Transverse colon (tissue), 4 donors: ENCODE data around the gene FBN2. TPM values are rescaled to one million over a fixed set of nuclear protein-coding genes. Genes with fewer than 3 reads are reported as not detected.

Experiments
- DNase-seq: peaks from one replicate; pipeline ENCODE4 v3.0.0-alpha.2; 2019
- H3K27ac ChIP-seq, 4 donors: fragments of 200-600 bp; sonication (generic); 2 replicates each; pipeline ENCODE4 v1.5.1; 2016 to 2018; ENCODE audit warnings: inconsistent platforms in 4 of 4
- H3K27me3 ChIP-seq: fragments of 200-600 bp; sonication (generic); 2 replicates; pipeline ENCODE4 v1.5.1; 2017; ENCODE audit warnings: inconsistent platforms
- H3K36me3 ChIP-seq, 4 donors: fragments of 200-600 bp; sonication (generic); 2 replicates each; pipeline ENCODE4 v1.5.1; 2017 to 2019; ENCODE audit warnings: inconsistent platforms in 4 of 4
- H3K4me1 ChIP-seq, 4 donors: fragments of 200-600 bp; sonication (generic); 2 replicates each; pipeline ENCODE4 v1.5.1; 2017 to 2020; ENCODE audit warnings: inconsistent platforms in 4 of 4
- H3K4me3 ChIP-seq, 4 donors: fragments of 200-600 bp; sonication (generic); 1 replicate in 1 of 4; 2 replicates in 3 of 4; pipeline versions ENCODE4 v1.5.1 to v1.6.1; 2017 to 2019; ENCODE audit warnings: inconsistent platforms in 4 of 4
- H3K9me3 ChIP-seq, 2 donors: fragments of 200-600 bp; sonication (generic); 2 replicates each; pipeline ENCODE4 v1.5.1; 2017 to 2019; ENCODE audit warnings: inconsistent platforms in 2 of 2
- EP300 ChIP-seq: sonication (generic); formaldehyde crosslinking; IDR thresholded peaks from one replicate; pipeline ENCODE4 v1.6.1; 2017; ENCODE audit warnings: antibody characterized with exemption, low read depth
- POLR2A ChIP-seq: fragments of 450-650 bp; IDR thresholded peaks from one replicate; pipeline ENCODE4 v1.6.1; 2016; ENCODE audit warnings: antibody characterized with exemption, mild to moderate bottlenecking, moderate library complexity
- POLR2AphosphoS5 ChIP-seq, 3 donors: sonication (generic); formaldehyde crosslinking; IDR thresholded peaks; one replicate each; pipeline ENCODE4 v1.6.1; 2016; ENCODE audit warnings: antibody characterized with exemption in 3 of 3
- WGBS, 2 donors: methylation state at CpG; one replicate each; pipeline ENCODE4 v1.1.5; 2018; ENCODE audit warnings: low coverage in 1 of 2; 5-methylcytosine and 5-hydroxymethylcytosine counted together
- in situ Hi-C, 4 donors: fragments of 200-750 bp; cut with MboI; loops; one replicate each; pipeline versions ENCODE4 v1.15.0 to v1.15.1; 2017; ENCODE audit warnings: low sequenced_read_pairs in 3 of 4, low pct_ligation_motif_present in 1 of 4, low pct_unique_long_range_greater_than_20kb in 1 of 4
- intact Hi-C: fragments of 100-400 bp; cut with DNase I; formaldehyde crosslinking; loops from one replicate; pipeline ENCODE4 v1.15.1; 2023; ENCODE audit warnings: low total_unique reads
- total RNA-seq, 4 donors: library from RNA; depleted of rRNA; stranded (reverse); fragments of >200 nt; gene quantifications; one replicate each; pipeline ENCODE4 v1.1.0, GENCODE V29; 2016
- TF ChIP-seq, protein P1 (sequence below), 5 experiments: fragments of 200-600 bp in 3 of 5; fragments of 450-650 bp in 2 of 5; sonication (generic) in 3 of 5; IDR thresholded peaks; 1 replicate in 2 of 5; 2 replicates in 3 of 5; pipeline ENCODE4 v1.5.1; 2016 to 2017; ENCODE audit warnings: antibody characterized with exemption in 5 of 5, inconsistent platforms in 3 of 5, mild to moderate bottlenecking in 2 of 5, moderate library complexity in 1 of 5

The FBN2 gene
- total RNA-seq, 4 donors from 2014 or later: 0.79 to 16.1 (median 2.6) TPM

DNA sequence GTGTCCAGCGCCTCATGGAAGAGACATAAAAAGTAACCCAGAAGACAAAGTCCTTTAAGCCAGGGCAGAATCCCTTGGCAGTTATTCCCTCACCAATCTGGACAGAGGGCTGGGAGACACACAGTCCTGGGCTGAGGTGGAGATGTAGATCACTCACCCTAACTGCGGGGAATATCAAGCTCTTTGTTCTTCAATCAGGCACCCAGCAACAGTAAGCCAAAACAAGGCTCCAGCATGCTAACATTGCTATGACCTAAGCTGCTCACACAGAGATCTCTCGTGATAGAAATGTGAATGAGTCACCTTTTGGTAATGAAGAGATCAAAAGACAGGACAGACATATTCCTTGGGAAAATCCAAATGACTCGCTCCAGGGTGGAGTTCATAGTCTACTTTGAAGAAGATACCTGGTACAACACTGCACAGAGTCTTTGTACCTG is 101.3 kb downstream of the FBN2 start:
- intact Hi-C loops (no loop called here), in situ Hi-C loops (no loop called here)
- Histone ChIP-seq H3K4me1 (no peaks in the 10 kb centered on the region), H3K27me3 (no peaks in the 10 kb centered on the region), H3K4me3 (no peak overlapping the region), H3K27ac (no peak overlapping the region), H3K9me3 (no peaks in the 10 kb centered on the region), H3K36me3 (no peaks in the 10 kb centered on the region)
- 73 to 85% methylated on average over 4 of the region's 4 CpGs for WGBS, 2 donors
- no peak for DNase-seq
- TF ChIP-seq POLR2A (no peak), EP300 (no peak), POLR2AphosphoS5 (IDR thresholded peaks at IDR 0.05) (no peak)
- TF ChIP-seq, protein P1, sequence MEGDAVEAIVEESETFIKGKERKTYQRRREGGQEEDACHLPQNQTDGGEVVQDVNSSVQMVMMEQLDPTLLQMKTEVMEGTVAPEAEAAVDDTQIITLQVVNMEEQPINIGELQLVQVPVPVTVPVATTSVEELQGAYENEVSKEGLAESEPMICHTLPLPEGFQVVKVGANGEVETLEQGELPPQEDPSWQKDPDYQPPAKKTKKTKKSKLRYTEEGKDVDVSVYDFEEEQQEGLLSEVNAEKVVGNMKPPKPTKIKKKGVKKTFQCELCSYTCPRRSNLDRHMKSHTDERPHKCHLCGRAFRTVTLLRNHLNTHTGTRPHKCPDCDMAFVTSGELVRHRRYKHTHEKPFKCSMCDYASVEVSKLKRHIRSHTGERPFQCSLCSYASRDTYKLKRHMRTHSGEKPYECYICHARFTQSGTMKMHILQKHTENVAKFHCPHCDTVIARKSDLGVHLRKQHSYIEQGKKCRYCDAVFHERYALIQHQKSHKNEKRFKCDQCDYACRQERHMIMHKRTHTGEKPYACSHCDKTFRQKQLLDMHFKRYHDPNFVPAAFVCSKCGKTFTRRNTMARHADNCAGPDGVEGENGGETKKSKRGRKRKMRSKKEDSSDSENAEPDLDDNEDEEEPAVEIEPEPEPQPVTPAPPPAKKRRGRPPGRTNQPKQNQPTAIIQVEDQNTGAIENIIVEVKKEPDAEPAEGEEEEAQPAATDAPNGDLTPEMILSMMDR (IDR thresholded peaks at IDR 0.05): no peak

- intact Hi-C loops (no loop called here), in situ Hi-C loops (no loop called here)
- WGBS, 2 donors: 34 to 68% methylated on average over 4 of the region's 4 CpGs
- H3K36me3 ChIP-seq: no peaks in the 10 kb centered on the region
- DNase-seq: no peak
- no peaks in the 10 kb centered on the region for H3K27me3 ChIP-seq
- no peak overlapping the region for H3K4me3 ChIP-seq
- H3K4me1 ChIP-seq: no peaks in the 10 kb centered on the region
- no peak overlapping the region for H3K27ac ChIP-seq
- no peak for TF ChIP-seq EP300
- TF ChIP-seq, protein P1 (IDR thresholded peaks at IDR 0.05): no peak
- no peaks in the 10 kb centered on the region for H3K9me3 ChIP-seq
These were observed 102.2 kb downstream of the FBN2 start for GRCh38 chr5:128435861-128436260.

GRCh38 chr5:128434993-128435392 is 103.1 kb downstream of the FBN2 start:
- H3K36me3 ChIP-seq: no peaks in the 10 kb centered on the region
- H3K9me3 ChIP-seq: no peaks in the 10 kb centered on the region
- DNase-seq: no peak
- H3K4me1 ChIP-seq: no peaks in the 10 kb centered on the region
- TF ChIP-seq POLR2AphosphoS5 (IDR thresholded peaks at IDR 0.05) (no peak), POLR2A (no peak), EP300 (no peak)
- TF ChIP-seq, protein P1 (IDR thresholded peaks at IDR 0.05): no peak
- no peak overlapping the region for H3K4me3 ChIP-seq
- in situ Hi-C loops: no loop called here
- H3K27me3 ChIP-seq: no peaks in the 10 kb centered on the region
- no peak overlapping the region for H3K27ac ChIP-seq
- intact Hi-C loops: no loop called here

DNA sequence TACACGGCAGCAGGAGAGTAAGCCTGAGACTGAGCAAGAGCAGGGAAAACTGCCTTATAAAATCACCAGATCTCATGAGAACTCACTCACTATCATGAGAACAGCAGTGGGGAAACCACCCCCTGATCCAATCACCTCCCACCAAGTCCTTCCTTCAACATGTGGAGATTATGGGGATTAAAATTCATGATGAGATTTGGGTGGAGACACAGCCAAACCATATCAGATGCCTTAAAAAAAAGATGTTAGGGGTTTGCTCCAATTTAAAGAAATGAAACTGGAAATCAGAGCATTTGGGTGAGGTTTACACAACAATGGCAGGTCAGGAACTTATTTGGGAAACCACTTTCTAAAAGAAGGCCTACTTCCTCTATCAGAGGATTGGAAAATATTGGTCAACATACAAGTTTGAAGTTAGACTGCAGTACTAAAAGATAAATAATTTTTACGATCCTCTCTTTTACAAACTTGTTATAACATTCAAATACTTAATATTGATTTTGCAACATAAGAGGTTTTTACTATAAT is 105.1 kb downstream of the FBN2 start:
- Histone ChIP-seq H3K36me3 (no peaks in the 10 kb centered on the region), H3K27ac (no peak overlapping the region), H3K27me3 (no peaks in the 10 kb centered on the region), H3K4me3 (no peak overlapping the region), H3K4me1 (no peaks in the 10 kb centered on the region), H3K9me3 (no peaks in the 10 kb centered on the region)
- TF ChIP-seq EP300 (no peak), POLR2AphosphoS5 (IDR thresholded peaks at IDR 0.05) (no peak), POLR2A (no peak)
- TF ChIP-seq, protein P1 (IDR thresholded peaks at IDR 0.05): no peak
- intact Hi-C loops (no loop called here), in situ Hi-C loops (no loop called here)
- no peak for DNase-seq
- WGBS, 2 donors: 86 to 89% methylated on average over 2 of the region's 2 CpGs
